ENCODE data around the gene SPAG16.

DNA sequence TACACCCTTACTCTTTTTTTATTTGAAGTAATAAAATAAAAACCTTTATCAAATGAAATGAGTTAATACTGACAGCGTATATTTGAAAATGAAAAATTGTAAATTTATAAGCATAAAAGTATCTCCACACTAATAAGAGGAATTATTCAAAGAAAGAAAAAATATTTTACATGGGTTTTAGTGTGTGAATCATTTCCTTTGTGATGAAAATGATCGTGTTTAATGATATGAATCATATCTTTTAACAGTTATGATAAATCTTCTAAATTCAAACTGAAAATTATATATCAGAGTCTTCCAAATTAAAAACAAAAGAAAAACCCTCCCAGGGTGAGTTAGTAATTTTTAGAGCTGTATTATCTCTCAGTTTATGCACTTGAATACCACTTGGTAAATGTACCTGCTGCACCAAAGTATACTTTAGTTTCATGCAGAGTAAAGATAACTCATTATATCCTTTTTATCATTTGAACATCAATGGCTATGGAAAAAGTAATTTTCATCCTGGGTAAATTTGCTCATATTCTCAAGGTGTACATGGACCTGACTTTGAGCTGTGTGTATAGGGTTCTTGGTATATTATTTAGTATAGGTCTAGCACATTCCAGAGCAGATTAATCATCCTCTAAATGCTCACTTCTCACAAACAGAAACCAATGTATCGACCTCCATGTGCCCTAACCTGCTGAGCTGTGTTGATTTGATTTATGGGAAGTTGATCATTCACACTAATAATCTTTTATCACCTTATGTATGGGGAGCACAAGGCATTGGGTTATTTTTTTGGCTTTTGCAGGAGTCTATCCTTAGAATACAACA lies 1027.9 kb downstream of the SPAG16 start:
- TF ChIP-seq POLR2AphosphoS5 (IDR thresholded peaks at IDR 0.05; ENCODE audit: low read depth) (no peak), SPI1 (IDR thresholded peaks at IDR 0.05; ENCODE audit: borderline replicate concordance, low read depth) (no peak), GABPA (IDR thresholded peaks at IDR 0.05; ENCODE audit: low read depth) (no peak)
- TF ChIP-seq, protein P1, sequence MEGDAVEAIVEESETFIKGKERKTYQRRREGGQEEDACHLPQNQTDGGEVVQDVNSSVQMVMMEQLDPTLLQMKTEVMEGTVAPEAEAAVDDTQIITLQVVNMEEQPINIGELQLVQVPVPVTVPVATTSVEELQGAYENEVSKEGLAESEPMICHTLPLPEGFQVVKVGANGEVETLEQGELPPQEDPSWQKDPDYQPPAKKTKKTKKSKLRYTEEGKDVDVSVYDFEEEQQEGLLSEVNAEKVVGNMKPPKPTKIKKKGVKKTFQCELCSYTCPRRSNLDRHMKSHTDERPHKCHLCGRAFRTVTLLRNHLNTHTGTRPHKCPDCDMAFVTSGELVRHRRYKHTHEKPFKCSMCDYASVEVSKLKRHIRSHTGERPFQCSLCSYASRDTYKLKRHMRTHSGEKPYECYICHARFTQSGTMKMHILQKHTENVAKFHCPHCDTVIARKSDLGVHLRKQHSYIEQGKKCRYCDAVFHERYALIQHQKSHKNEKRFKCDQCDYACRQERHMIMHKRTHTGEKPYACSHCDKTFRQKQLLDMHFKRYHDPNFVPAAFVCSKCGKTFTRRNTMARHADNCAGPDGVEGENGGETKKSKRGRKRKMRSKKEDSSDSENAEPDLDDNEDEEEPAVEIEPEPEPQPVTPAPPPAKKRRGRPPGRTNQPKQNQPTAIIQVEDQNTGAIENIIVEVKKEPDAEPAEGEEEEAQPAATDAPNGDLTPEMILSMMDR (IDR thresholded peaks at IDR 0.05; ENCODE audit: insufficient read depth, low read length): no peak

Data from HL-60 (cell line).